Measurements from ENCODE around the gene PTPN14.

PTPN14 gene

DNA sequence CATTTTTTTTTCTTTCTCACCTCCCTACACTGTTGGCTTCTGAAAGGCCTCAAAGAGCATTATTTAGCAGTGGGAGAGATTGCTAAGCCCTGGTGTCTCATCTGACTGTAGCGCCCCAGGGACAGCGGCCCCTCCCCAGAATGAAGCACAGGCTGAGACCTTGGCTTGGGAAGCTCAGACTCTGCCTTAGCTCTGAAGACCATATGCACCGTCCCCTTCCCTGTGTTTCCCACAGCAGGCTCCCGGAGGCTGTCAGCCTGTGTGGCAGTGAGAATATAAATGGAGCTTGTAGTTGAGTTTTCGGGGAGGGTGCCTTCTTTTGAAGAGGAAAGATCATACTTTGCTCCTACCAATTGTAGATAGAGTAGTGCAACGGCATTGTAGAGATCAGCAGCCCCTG, 245.1 kb downstream of the PTPN14 start:
- Mint-ChIP-seq H3K4me3 (no peak overlapping the region), H3K36me3 (ENCODE audit: low read depth) (no peaks in the 10 kb centered on the region), H3K9me3 (no peaks in the 10 kb centered on the region), H3K27me3 (ENCODE audit: low read depth) (peaks cover 11% of the 10 kb centered on the region), H3K27ac (no peak overlapping the region), H3K4me1 (peaks cover 11% of the 10 kb centered on the region)
- TF ChIP-seq, protein P1, sequence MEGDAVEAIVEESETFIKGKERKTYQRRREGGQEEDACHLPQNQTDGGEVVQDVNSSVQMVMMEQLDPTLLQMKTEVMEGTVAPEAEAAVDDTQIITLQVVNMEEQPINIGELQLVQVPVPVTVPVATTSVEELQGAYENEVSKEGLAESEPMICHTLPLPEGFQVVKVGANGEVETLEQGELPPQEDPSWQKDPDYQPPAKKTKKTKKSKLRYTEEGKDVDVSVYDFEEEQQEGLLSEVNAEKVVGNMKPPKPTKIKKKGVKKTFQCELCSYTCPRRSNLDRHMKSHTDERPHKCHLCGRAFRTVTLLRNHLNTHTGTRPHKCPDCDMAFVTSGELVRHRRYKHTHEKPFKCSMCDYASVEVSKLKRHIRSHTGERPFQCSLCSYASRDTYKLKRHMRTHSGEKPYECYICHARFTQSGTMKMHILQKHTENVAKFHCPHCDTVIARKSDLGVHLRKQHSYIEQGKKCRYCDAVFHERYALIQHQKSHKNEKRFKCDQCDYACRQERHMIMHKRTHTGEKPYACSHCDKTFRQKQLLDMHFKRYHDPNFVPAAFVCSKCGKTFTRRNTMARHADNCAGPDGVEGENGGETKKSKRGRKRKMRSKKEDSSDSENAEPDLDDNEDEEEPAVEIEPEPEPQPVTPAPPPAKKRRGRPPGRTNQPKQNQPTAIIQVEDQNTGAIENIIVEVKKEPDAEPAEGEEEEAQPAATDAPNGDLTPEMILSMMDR (IDR thresholded peaks at IDR 0.05; ENCODE audit: unreplicated experiment in 3 of 3): no peak

DNA sequence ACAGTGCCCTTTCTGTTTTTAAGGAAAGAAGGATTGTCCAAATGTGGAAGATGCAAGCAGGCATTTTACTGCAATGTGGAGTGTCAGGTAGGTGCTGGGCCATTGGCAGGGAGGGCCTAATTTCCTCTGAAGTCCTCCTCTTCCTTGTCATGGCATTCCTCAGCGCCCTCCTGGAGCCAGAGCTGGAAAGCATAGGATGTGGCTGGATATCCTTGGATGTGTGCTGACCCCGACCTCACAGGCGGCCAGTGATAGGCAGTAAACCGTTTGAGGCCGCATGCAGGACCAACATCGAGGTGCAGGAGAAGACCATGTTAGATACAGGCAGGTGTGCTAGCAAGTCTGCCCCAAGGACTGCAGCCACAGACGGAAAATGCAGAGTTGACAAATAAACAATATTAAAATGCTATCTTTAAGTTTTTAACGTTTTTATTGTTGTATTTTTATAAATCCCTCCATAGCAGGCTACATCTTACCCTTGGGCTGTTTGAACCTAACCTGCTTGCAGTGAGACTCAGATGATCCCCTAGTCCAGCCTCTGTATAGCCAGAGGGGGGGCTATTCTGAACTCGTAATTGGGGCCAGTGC, 246.1 kb downstream of the PTPN14 start:
- TF ChIP-seq, protein P1 (IDR thresholded peaks at IDR 0.05; ENCODE audit: unreplicated experiment in 3 of 3): no peak
- H3K4me1 Mint-ChIP-seq: peaks cover 11% of the 10 kb centered on the region
- peaks cover 11% of the 10 kb centered on the region for H3K27me3 Mint-ChIP-seq (ENCODE audit: low read depth)
- no peaks in the 10 kb centered on the region for H3K9me3 Mint-ChIP-seq
- no peak overlapping the region for H3K4me3 Mint-ChIP-seq
- H3K36me3 Mint-ChIP-seq (ENCODE audit: low read depth): peaks cover 2% of the 10 kb centered on the region
- H3K27ac Mint-ChIP-seq: no peak overlapping the region

DNA sequence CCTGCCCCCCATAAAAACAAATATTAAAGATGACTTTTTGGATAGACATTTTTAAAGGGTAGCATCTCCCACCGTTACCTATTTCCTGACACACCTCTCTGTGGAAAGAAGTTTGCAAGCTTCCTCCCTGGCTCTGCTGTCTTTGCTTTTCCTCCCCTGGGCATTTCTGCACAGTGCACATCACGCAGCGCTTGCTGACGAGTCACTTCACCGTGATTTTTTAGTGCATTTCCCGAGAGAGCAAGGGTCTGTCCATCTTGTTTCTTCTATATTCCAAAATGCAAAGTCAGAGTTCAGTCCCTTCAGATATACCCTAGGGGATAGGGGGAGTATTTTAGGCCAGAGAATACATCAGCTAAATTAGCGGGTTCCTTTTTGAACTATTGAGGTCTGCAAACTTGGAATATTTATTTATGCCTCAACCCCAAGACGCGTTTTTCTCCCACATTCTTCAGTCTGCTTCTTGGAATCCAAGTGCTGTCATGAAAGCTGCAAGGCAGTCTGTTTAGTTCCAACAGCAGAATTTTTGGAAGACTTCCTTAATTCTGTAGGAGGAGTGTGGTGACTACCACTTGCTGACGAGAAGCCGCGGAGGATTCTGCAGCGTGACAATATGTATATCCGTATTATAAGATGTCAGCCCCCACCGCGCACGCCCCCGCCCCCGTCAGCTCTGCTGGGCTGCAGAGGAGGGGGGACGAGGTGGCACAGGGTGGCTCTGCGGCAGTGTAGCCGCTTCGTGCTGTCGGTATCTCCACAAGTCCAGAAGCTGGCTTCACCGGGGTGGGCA, 248.1 kb downstream of the PTPN14 start:
- Mint-ChIP-seq H3K27me3 (ENCODE audit: low read depth) (peaks cover 4% of the 10 kb centered on the region), H3K9me3 (no peaks in the 10 kb centered on the region), H3K4me1 (peaks cover 11% of the 10 kb centered on the region), H3K27ac (peak overlapping the region; percentile 30 to 74 (median 34)), H3K36me3 (ENCODE audit: low read depth) (peaks cover 3% of the 10 kb centered on the region), H3K4me3 (peak overlapping the region in 2 of 3 experiments; percentile 13 to 16)
- TF ChIP-seq, protein P1 (IDR thresholded peaks at IDR 0.05; ENCODE audit: unreplicated experiment in 3 of 3): no peak

DNA sequence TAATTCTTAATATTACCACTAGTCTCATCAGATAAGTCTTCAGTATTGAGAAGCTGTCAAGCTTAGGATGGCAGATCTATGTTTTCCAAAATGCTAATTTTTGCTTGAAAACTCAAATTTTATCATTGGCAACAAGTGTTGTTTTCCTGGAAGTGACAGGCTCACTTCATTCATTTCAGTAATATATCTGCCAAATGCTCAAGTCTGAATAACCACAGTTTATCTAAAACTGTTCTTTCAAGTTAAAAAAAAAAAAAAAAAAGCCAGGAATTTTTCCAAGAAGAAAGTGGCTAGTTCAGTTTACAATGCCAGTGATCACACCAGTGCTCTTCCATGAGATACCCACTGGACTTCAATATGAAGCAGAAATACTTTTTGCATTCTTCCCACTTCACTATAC, 249.9 kb downstream of the PTPN14 start:
- TF ChIP-seq, protein P1 (IDR thresholded peaks at IDR 0.05; ENCODE audit: unreplicated experiment in 3 of 3): no peak
- Mint-ChIP-seq H3K4me3 (no peak overlapping the region), H3K27ac (no peak overlapping the region), H3K4me1 (peaks cover 25% of the 10 kb centered on the region), H3K9me3 (no peaks in the 10 kb centered on the region), H3K36me3 (ENCODE audit: low read depth) (peaks cover 3% of the 10 kb centered on the region), H3K27me3 (ENCODE audit: low read depth) (no peaks in the 10 kb centered on the region)

DNA sequence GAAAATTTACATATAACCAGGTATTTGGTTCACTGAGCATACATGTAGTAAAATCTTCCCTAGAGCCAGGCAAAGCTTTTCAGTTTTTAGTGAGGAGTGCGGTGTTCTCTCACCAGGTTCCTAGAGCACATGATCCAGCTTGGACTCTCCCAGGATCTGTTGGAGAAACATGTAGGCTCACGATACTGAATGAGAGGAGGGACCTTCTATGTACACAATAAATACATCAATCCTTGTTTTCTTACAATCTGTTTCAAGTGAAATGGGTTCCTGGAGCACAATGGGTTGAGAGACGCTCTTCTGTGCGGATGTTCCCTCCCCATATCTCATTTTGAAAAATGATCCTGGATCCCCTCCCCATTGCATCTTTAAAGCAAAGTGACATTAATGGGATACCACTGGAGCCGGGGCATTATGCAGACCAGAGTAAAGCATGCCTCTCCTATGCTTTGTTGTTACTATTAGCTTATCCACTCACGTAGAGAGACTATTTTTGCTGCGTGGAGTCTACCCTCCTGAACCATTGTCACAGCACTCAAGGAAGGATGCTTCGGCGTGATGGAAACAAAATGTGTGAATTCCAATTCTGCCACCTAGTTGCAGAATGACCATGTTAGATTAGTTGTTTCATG, 251.1 kb downstream of the PTPN14 start:
- H3K36me3 Mint-ChIP-seq (ENCODE audit: low read depth): peaks cover 3% of the 10 kb centered on the region
- TF ChIP-seq, protein P1 (IDR thresholded peaks at IDR 0.05; ENCODE audit: unreplicated experiment in 3 of 3): no peak
- no peak overlapping the region for H3K27ac Mint-ChIP-seq
- no peaks in the 10 kb centered on the region for H3K27me3 Mint-ChIP-seq (ENCODE audit: low read depth)
- H3K4me3 Mint-ChIP-seq: no peak overlapping the region
- H3K4me1 Mint-ChIP-seq: peaks cover 37% of the 10 kb centered on the region
- no peaks in the 10 kb centered on the region for H3K9me3 Mint-ChIP-seq

Data from nephron (organoid).